ENCODE measurements around the gene ANKRD33B.

GRCh38 chr5:10538789-10539686, 24.8 kb upstream of the ANKRD33B start:
- TF ChIP-seq TAF1 (IDR thresholded peaks at IDR 0.05; ENCODE audit: borderline replicate concordance, low read depth, low read length) (no peak), POLR2A (IDR thresholded peaks at IDR 0.05; ENCODE audit: low read depth, low read length) (no peak), POLR2AphosphoS5 (IDR thresholded peaks at IDR 0.05; ENCODE audit: low read depth, low read length) (no peak)
